GM23338 (cell line): ENCODE data around the gene PGAP1.

Experiments used
- CREB1 ChIP-seq: fragments of 250-450 bp; sonication (Bioruptor Pico); IDR thresholded peaks from 2 replicates; pipeline ENCODE4 v1.5.0; 2020; ENCODE audit warnings: low read depth, mild to moderate bottlenecking, moderate library complexity
- CTCF ChIP-seq, 2 experiments: fragments of 200-600 bp in 1 of 2; sonication (generic) in 1 of 2; conservative IDR thresholded peaks; 2 replicates each; pipeline versions ENCODE4 v1.5.1 to v1.6.1; 2016 to 2017; ENCODE audit warnings: antibody characterized with exemption in 2 of 2, low read depth in 2 of 2, mild to moderate bottlenecking in 2 of 2, moderate library complexity in 1 of 2
- ETS1 ChIP-seq: IDR thresholded peaks from 2 replicates; pipeline ENCODE4 v1.6.1; 2016; ENCODE audit warnings: antibody characterized with exemption
- EZH2 ChIP-seq: fragments of 200-600 bp; sonication (generic); IDR thresholded peaks from one replicate; pipeline ENCODE4 v1.8.0; 2017; ENCODE audit warnings: antibody characterized with exemption, mild to moderate bottlenecking, low read depth; ENCODE audit not compliant: unreplicated experiment
- EZH2phosphoT487 ChIP-seq: fragments of 200-600 bp; sonication (generic); IDR thresholded peaks from one replicate; pipeline ENCODE4 v1.8.1; 2018; ENCODE audit warnings: antibody characterized with exemption; ENCODE audit not compliant: unreplicated experiment
- JUNB ChIP-seq: IDR thresholded peaks from one replicate; pipeline ENCODE4 v1.6.1; 2016; ENCODE audit warnings: antibody characterized with exemption; ENCODE audit not compliant: unreplicated experiment
- NANOG ChIP-seq: IDR thresholded peaks from 2 replicates; pipeline ENCODE4 v1.6.1; 2016; ENCODE audit warnings: antibody characterized with exemption, borderline replicate concordance
- POLR2AphosphoS5 ChIP-seq: IDR thresholded peaks from 2 replicates; pipeline ENCODE4 v1.6.1; 2016; ENCODE audit warnings: antibody characterized with exemption, low read depth
- STAT1 ChIP-seq: IDR thresholded peaks from one replicate; pipeline ENCODE4 v1.6.1; 2016; ENCODE audit warnings: antibody characterized with exemption; ENCODE audit not compliant: unreplicated experiment
- ZNF331 ChIP-seq: fragments of 250-450 bp; sonication (Bioruptor Pico); IDR thresholded peaks from 2 replicates; pipeline ENCODE4 v1.5.0; 2020; ENCODE audit warnings: low read depth, mild to moderate bottlenecking, moderate library complexity
- TF ChIP-seq, protein P1 (sequence below): IDR thresholded peaks from one replicate; pipeline ENCODE4 v1.6.1; 2018; ENCODE audit warnings: antibody characterized with exemption; ENCODE audit not compliant: unreplicated experiment

GRCh38 chr2:196965651-196966050 is 39.1 kb upstream of the PGAP1 start:
- TF ChIP-seq CTCF (conservative IDR thresholded peaks at IDR 0.05; ENCODE audit: low read depth in 2 of 2) (no peak), POLR2AphosphoS5 (no peak), EZH2phosphoT487 (no peak), CREB1 (CRISPR knock-in tag) (no peak), EZH2 (no peak), NANOG (no peak), STAT1 (no peak), ETS1 (no peak), ZNF331 (CRISPR knock-in tag) (no peak), JUNB (no peak)
- TF ChIP-seq, protein P1, sequence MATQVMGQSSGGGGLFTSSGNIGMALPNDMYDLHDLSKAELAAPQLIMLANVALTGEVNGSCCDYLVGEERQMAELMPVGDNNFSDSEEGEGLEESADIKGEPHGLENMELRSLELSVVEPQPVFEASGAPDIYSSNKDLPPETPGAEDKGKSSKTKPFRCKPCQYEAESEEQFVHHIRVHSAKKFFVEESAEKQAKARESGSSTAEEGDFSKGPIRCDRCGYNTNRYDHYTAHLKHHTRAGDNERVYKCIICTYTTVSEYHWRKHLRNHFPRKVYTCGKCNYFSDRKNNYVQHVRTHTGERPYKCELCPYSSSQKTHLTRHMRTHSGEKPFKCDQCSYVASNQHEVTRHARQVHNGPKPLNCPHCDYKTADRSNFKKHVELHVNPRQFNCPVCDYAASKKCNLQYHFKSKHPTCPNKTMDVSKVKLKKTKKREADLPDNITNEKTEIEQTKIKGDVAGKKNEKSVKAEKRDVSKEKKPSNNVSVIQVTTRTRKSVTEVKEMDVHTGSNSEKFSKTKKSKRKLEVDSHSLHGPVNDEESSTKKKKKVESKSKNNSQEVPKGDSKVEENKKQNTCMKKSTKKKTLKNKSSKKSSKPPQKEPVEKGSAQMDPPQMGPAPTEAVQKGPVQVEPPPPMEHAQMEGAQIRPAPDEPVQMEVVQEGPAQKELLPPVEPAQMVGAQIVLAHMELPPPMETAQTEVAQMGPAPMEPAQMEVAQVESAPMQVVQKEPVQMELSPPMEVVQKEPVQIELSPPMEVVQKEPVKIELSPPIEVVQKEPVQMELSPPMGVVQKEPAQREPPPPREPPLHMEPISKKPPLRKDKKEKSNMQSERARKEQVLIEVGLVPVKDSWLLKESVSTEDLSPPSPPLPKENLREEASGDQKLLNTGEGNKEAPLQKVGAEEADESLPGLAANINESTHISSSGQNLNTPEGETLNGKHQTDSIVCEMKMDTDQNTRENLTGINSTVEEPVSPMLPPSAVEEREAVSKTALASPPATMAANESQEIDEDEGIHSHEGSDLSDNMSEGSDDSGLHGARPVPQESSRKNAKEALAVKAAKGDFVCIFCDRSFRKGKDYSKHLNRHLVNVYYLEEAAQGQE: no peak
